HepG2 (cell line): ENCODE measurements around the gene NAB2. TPM values are rescaled to one million over a fixed set of nuclear protein-coding genes. Genes with fewer than 3 reads are reported as not detected.

Experiments
- BHLHE40 ChIP-seq: IDR thresholded peaks from 2 replicates; pipeline ENCODE4 v1.6.1; 2011; ENCODE audit warnings: low read length, improper control_type of control experiment
- EHMT2 ChIP-seq: fragments of 200-600 bp; sonication (generic); IDR thresholded peaks from 2 replicates; pipeline ENCODE4 v1.7.0; 2017; ENCODE audit warnings: antibody characterized with exemption, low read depth, low read length, borderline replicate concordance
- GABPB1 ChIP-seq: IDR thresholded peaks from 2 replicates; pipeline ENCODE4 v1.6.1; 2016; ENCODE audit warnings: mild to moderate bottlenecking, missing genetic modification reagents, moderate library complexity, missing compliant biosample characterization
- HNRNPK ChIP-seq: fragments of 200-400 bp; formaldehyde crosslinking; IDR thresholded peaks from 2 replicates; pipeline ENCODE4 v1.6.1; 2018; ENCODE audit warnings: low read length, low read depth, moderate library complexity, mild to moderate bottlenecking; ENCODE audit not compliant: poor library complexity, severe bottlenecking
- HNRNPUL1 ChIP-seq: fragments of 200-400 bp; formaldehyde crosslinking; IDR thresholded peaks from 2 replicates; pipeline ENCODE4 v1.6.1; 2017; ENCODE audit warnings: low read depth, mild to moderate bottlenecking, low read length, moderate library complexity
- HOXA9 ChIP-seq: sonication (generic); formaldehyde crosslinking; IDR thresholded peaks from 2 replicates; pipeline ENCODE4 v1.8.1; 2022; ENCODE audit warnings: missing genetic modification reagents, mild to moderate bottlenecking, moderate library complexity, borderline replicate concordance
- JUNB ChIP-seq: sonication (generic); formaldehyde crosslinking; IDR thresholded peaks from 2 replicates; pipeline ENCODE4 v1.8.0; 2022; ENCODE audit warnings: missing genetic modification reagents, mild to moderate bottlenecking, borderline replicate concordance
- KLF16 ChIP-seq, 2 experiments: sonication (generic) in 1 of 2; formaldehyde crosslinking in 1 of 2; IDR thresholded peaks; 2 replicates each; pipeline versions ENCODE4 v1.6.1 to v1.8.0; 2016 to 2023; ENCODE audit warnings: missing genetic modification reagents in 2 of 2, missing compliant biosample characterization in 1 of 2
- NAIF1 ChIP-seq: sonication (generic); formaldehyde crosslinking; IDR thresholded peaks from 2 replicates; pipeline ENCODE4 v1.5.0; 2020; ENCODE audit warnings: mild to moderate bottlenecking, missing genetic modification reagents, borderline replicate concordance
- NFKBIZ ChIP-seq: IDR thresholded peaks from 2 replicates; pipeline ENCODE4 v1.6.1; 2018; ENCODE audit warnings: missing genetic modification reagents, missing compliant biosample characterization
- POLR2A ChIP-seq, 2 experiments: IDR thresholded peaks; 2 replicates each; pipeline ENCODE4 v1.6.1; 2011; ENCODE audit warnings: low read depth in 2 of 2, low read length in 2 of 2, mild to moderate bottlenecking in 1 of 2, moderate library complexity in 1 of 2; ENCODE audit not compliant: insufficient read depth in 1 of 2
- SMYD3 ChIP-seq: sonication (generic); formaldehyde crosslinking; IDR thresholded peaks from 2 replicates; pipeline ENCODE4 v1.8.1; 2023; ENCODE audit warnings: mild to moderate bottlenecking, missing genetic modification reagents
- SP5 ChIP-seq: IDR thresholded peaks from 2 replicates; pipeline ENCODE4 v1.6.1; 2016; ENCODE audit warnings: low read depth, borderline replicate concordance
- SYNCRIP ChIP-seq: fragments of 200-400 bp; formaldehyde crosslinking; IDR thresholded peaks from 2 replicates; pipeline ENCODE4 v1.6.1; 2018; ENCODE audit warnings: mild to moderate bottlenecking, low read depth, low read length; ENCODE audit not compliant: insufficient read depth
- ZFP82 ChIP-seq: sonication (generic); formaldehyde crosslinking; IDR thresholded peaks from 2 replicates; pipeline ENCODE4 v1.5.1; 2020; ENCODE audit warnings: mild to moderate bottlenecking, missing genetic modification reagents, borderline replicate concordance
- ZFY ChIP-seq: sonication (generic); formaldehyde crosslinking; IDR thresholded peaks from 2 replicates; pipeline ENCODE4 v1.4.0; 2020; ENCODE audit warnings: missing genetic modification reagents
- ZNF24 ChIP-seq: fragments of 450-650 bp; IDR thresholded peaks from 2 replicates; pipeline ENCODE4 v1.6.1; 2017; ENCODE audit warnings: antibody characterized with exemption, mild to moderate bottlenecking
- ZNF367 ChIP-seq: sonication (generic); formaldehyde crosslinking; IDR thresholded peaks from 2 replicates; pipeline ENCODE4 v1.4.0; 2020; ENCODE audit warnings: missing genetic modification reagents, borderline replicate concordance
- ZNF484 ChIP-seq: sonication (generic); formaldehyde crosslinking; IDR thresholded peaks from 2 replicates; pipeline ENCODE4 v1.5.1; 2020; ENCODE audit warnings: mild to moderate bottlenecking, low read depth, missing genetic modification reagents, borderline replicate concordance
- ZNF543 ChIP-seq: sonication (generic); formaldehyde crosslinking; IDR thresholded peaks from 2 replicates; pipeline ENCODE4 v1.4.0; 2020; ENCODE audit warnings: mild to moderate bottlenecking, missing genetic modification reagents
- ZNF614 ChIP-seq: IDR thresholded peaks from 2 replicates; pipeline ENCODE4 v1.6.1; 2018; ENCODE audit warnings: missing biosample characterization, missing genetic modification reagents, inconsistent platforms, borderline replicate concordance
- ZNF891 ChIP-seq: sonication (generic); formaldehyde crosslinking; IDR thresholded peaks from 2 replicates; pipeline ENCODE4 v1.5.0; 2020; ENCODE audit warnings: mild to moderate bottlenecking, missing genetic modification reagents
- ZSCAN25 ChIP-seq: sonication (generic); formaldehyde crosslinking; IDR thresholded peaks from 2 replicates; pipeline ENCODE4 v1.8.0; 2022; ENCODE audit warnings: mild to moderate bottlenecking, missing genetic modification reagents
- polyA plus RNA-seq, 8 experiments: library from polyadenylated mRNA; depleted of rRNA in 3 of 8; stranded (reverse) in 7 of 8; unstranded in 1 of 8; fragments of >200 nt; fragmentation: Illumina TruSeq in 4 of 8; extraction: Trizol in 4 of 8; gene quantifications; 2 replicates each; pipeline versions ENCODE4 v1.2.1 to v1.2.3, GENCODE V29; 2011 to 2016; ENCODE audit warnings: low read depth in 4 of 8, missing spikeins in 1 of 8, mixed read lengths in 1 of 8; ENCODE audit not compliant: insufficient read depth in 1 of 8
- total RNA-seq, 5 experiments: library from RNA; depleted of rRNA; stranded (reverse); fragments of >200 nt; fragmentation: Illumina TruSeq; extraction: Trizol; gene quantifications; 2 replicates each; pipeline ENCODE4 v1.2.3, GENCODE V29; 2016; ENCODE audit warnings: low read depth in 1 of 5
- TF ChIP-seq, protein P1 (sequence below): sonication (generic); formaldehyde crosslinking; IDR thresholded peaks from 2 replicates; pipeline ENCODE4 v1.8.0; 2022; ENCODE audit warnings: mild to moderate bottlenecking, missing genetic modification reagents, moderate library complexity
- TF ChIP-seq, protein P2 (sequence below): IDR thresholded peaks from 2 replicates; pipeline ENCODE4 v1.6.1; 2016; ENCODE audit warnings: control low read depth
- TF ChIP-seq, protein P3 (sequence below): IDR thresholded peaks from 2 replicates; pipeline ENCODE4 v1.6.1; 2012; ENCODE audit warnings: inconsistent platforms
- TF ChIP-seq, protein P4 (sequence below): sonication (generic); formaldehyde crosslinking; IDR thresholded peaks from 2 replicates; pipeline ENCODE4 v1.8.1; 2023; ENCODE audit warnings: mild to moderate bottlenecking, inconsistent platforms, moderate library complexity, missing genetic modification reagents, borderline replicate concordance

The NAB2 gene
- total and polyA plus RNA-seq, 2 of the 13 experiments (the other 11 are each of a cell fraction or from before 2014, with no cell fraction given), result 11.7 to 12.9 TPM

DNA sequence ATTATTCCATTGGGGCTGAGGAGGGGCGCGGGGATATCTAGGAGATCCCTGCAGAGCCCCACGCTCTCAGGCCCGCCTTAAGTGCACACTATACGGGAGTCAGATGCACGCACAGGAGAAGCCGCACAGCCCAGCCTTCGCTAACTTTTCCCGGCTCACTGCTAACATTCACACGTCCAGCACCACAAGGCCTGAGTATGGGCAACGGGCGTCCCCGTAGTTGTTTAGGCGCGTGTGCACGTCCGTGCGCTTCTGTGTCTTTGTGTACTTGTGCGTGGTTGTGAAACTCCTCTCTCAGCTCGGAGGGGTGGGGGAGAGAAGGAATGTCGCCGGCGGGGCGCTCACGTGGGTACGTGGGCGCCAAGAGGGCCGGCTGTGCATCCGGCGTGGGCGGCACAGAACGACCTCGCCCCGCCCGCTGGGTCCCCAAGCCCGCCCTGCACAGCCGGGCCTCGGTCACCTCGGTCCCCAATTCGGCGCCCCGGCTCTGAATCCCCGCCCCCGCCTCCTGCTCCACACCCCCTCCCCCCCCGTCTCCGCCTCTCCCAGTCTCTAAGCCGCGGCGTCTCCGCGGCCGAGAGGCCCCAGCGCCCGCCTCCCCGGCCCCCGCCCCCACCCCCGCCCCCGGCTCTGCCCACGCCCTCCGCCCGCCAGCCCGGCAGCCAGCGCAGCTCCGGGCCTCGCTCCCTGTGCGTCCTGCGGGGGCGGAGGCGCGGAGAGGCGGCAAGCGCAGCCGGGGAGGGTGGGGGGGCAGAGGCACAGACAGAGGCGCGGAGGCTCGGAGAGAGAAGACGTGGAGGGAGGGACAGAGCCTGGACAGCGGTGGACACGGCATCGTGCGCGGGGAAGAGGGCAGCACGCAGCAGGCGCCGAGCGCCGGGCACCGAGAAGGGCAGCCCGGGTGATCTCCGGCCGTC is at the start of gene NAB2 (continued):
- peak; percentile 48; the same call in 1 of the 2 replicates for TF ChIP-seq HNRNPUL1
- TF ChIP-seq ZFP82 (CRISPR knock-in tag), result no peak
- TF ChIP-seq ZNF367 (CRISPR knock-in tag), result 0 out of 2 replicates have a peak, but pooled peaks have one; percentile 65
- no peak for TF ChIP-seq EHMT2
- TF ChIP-seq ZNF614 (CRISPR knock-in tag), result peak; percentile 47
- TF ChIP-seq SYNCRIP, result no peak
- peak; percentile 83; the same call in 1 of the 2 replicates for TF ChIP-seq NFKBIZ (CRISPR knock-in tag)
- TF ChIP-seq BHLHE40, result peak; percentile 88
- peak; percentile 78; the same call in 1 of the 2 replicates for TF ChIP-seq ZFY (CRISPR knock-in tag)
- TF ChIP-seq, protein P1, sequence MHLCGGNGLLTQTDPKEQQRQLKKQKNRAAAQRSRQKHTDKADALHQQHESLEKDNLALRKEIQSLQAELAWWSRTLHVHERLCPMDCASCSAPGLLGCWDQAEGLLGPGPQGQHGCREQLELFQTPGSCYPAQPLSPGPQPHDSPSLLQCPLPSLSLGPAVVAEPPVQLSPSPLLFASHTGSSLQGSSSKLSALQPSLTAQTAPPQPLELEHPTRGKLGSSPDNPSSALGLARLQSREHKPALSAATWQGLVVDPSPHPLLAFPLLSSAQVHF (CRISPR knock-in tag), result no peak
- TF ChIP-seq KLF16 (CRISPR knock-in tag; IDR thresholded peaks at IDR 0.05), result peak in 1 of 2 experiments; percentile 86; a peak in 2 of 4 replicates
- no peak for TF ChIP-seq ZNF484 (CRISPR knock-in tag)
- TF ChIP-seq, protein P2, sequence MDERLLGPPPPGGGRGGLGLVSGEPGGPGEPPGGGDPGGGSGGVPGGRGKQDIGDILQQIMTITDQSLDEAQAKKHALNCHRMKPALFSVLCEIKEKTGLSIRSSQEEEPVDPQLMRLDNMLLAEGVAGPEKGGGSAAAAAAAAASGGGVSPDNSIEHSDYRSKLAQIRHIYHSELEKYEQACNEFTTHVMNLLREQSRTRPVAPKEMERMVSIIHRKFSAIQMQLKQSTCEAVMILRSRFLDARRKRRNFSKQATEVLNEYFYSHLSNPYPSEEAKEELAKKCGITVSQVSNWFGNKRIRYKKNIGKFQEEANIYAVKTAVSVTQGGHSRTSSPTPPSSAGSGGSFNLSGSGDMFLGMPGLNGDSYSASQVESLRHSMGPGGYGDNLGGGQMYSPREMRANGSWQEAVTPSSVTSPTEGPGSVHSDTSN (CRISPR knock-in tag), result no peak
- TF ChIP-seq HNRNPK, result peak; percentile 64
- TF ChIP-seq SP5 (CRISPR knock-in tag), result peak; percentile 63
- TF ChIP-seq POLR2A (IDR thresholded peaks at IDR 0.05; ENCODE audit: insufficient read depth in 1 of 2, low read depth in 2 of 2, low read length in 2 of 2), result peak; percentile 64 to 89
- peak; percentile 56; the same call in 1 of the 2 replicates for TF ChIP-seq NAIF1 (CRISPR knock-in tag)
- TF ChIP-seq, protein P3, sequence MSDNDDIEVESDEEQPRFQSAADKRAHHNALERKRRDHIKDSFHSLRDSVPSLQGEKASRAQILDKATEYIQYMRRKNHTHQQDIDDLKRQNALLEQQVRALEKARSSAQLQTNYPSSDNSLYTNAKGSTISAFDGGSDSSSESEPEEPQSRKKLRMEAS, result peak; percentile 96
- peak; percentile 77 for TF ChIP-seq GABPB1 (CRISPR knock-in tag)
- no peak for TF ChIP-seq SMYD3 (CRISPR knock-in tag)
- no peak for TF ChIP-seq ZNF24
- TF ChIP-seq, protein P4, sequence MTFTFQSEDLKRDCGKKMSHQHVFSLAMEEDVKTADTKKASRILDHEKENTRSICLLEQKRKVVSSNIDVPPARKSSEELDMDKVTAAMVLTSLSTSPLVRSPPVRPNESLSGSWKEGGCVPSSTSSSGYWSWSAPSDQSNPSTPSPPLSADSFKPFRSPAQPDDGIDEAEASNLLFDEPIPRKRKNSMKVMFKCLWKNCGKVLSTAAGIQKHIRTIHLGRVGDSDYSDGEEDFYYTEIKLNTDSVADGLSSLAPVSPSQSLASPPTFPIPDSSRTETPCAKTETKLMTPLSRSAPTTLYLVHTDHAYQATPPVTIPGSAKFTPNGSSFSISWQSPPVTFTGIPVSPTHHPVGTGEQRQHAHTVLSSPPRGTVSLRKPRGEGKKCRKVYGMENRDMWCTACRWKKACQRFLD (CRISPR knock-in tag), result peak; percentile 76; the same call in 1 of the 2 replicates
- no peak for TF ChIP-seq HOXA9 (CRISPR knock-in tag)
- no peak for TF ChIP-seq ZSCAN25
- 0 out of 2 replicates have a peak, but pooled peaks have one; percentile 3 for TF ChIP-seq ZNF891 (CRISPR knock-in tag)
- no peak for TF ChIP-seq JUNB (CRISPR knock-in tag)
- peak; percentile 70; the same call in 1 of the 2 replicates for TF ChIP-seq ZNF543 (CRISPR knock-in tag)
